IMR-90 (cell line): ENCODE measurements around the gene NETO2. TPM values are rescaled to one million over a fixed set of nuclear protein-coding genes. Genes with fewer than 3 reads are reported as not detected.

Source experiments
- ATAC-seq: fragments of 200-7000 bp; cut with Tn5 transposase; 2 replicates; pipeline ENCODE4 v1.9.1; 2020; ENCODE audit warnings: low read depth, mild to moderate bottlenecking, moderate library complexity
- BruUV-seq: library from RNA; stranded (reverse); fragments of 400-500 nt; replicated peaks from 2 replicates; lab custom pipeline; 2021; lab: Mats Ljungman, UMichigan
- CTCF ChIA-PET: fragments of 300-600 bp; formaldehyde crosslinking; extraction: SDS; loops from one replicate; lab custom pipeline; 2021; ENCODE audit warnings: antibody characterized with exemption; lab: Yijun Ruan, JAX
- POLR2A ChIA-PET: fragments of 300-600 bp; sonication (Branson Sonifier 250); formaldehyde crosslinking; loops from one replicate; lab custom pipeline; 2022; ENCODE audit warnings: antibody characterized with exemption; ENCODE audit not compliant: unreplicated experiment; lab: Charles Lee
- DNase-seq: peaks from one replicate; pipeline ENCODE4 v3.0.0; 2013
- H2AFZ ChIP-seq: replicated peaks from 2 replicates; pipeline ENCODE3; 2013; ENCODE audit warnings: low read length, mild to moderate bottlenecking; ENCODE audit not compliant: poor library complexity
- H2AK5ac ChIP-seq: 2 replicates; pipeline ENCODE4 v1.6.1; 2013; ENCODE audit warnings: low read depth, low read length, inconsistent platforms
- H2AK9ac ChIP-seq: replicated peaks from 2 replicates; pipeline ENCODE3; 2013; ENCODE audit warnings: mild to moderate bottlenecking, low read depth, low read length, moderate library complexity; ENCODE audit not compliant: poor library complexity
- H2BK120ac ChIP-seq: 2 replicates; pipeline ENCODE4 v1.6.1; 2013; ENCODE audit warnings: low read depth, low read length, inconsistent platforms
- H2BK15ac ChIP-seq: 3 replicates; pipeline ENCODE4 v1.6.1; 2013; ENCODE audit warnings: low read depth, low read length, inconsistent platforms
- H2BK20ac ChIP-seq: 2 replicates; pipeline ENCODE4 v1.6.1; 2013; ENCODE audit warnings: low read depth, mild to moderate bottlenecking, inconsistent platforms, low read length, moderate library complexity
- H2BK5ac ChIP-seq: 2 replicates; pipeline ENCODE4 v1.6.1; 2013; ENCODE audit warnings: mild to moderate bottlenecking, low read depth, low read length, inconsistent platforms; ENCODE audit not compliant: poor library complexity, severe bottlenecking
- H3K14ac ChIP-seq: replicated peaks from 2 replicates; pipeline ENCODE4 v1.6.1; 2013; ENCODE audit warnings: low read depth, low read length, inconsistent platforms
- H3K18ac ChIP-seq: 2 replicates; pipeline ENCODE4 v1.6.1; 2013; ENCODE audit warnings: low read depth, low read length, control low read depth
- H3K23ac ChIP-seq: 2 replicates; pipeline ENCODE4 v1.6.1; 2013; ENCODE audit warnings: low read depth, low read length, inconsistent platforms
- H3K27ac ChIP-seq: 2 replicates; pipeline ENCODE4 v1.5.1; 2013; ENCODE audit warnings: mild to moderate bottlenecking, control low read depth, low read length; ENCODE audit not compliant: insufficient read depth
- H3K27me3 ChIP-seq: 2 replicates; pipeline ENCODE4 v1.6.1; 2013; ENCODE audit warnings: low read length; ENCODE audit not compliant: control insufficient read depth, insufficient read depth
- H3K36me3 ChIP-seq: 2 replicates; pipeline ENCODE4 v1.6.1; 2013; ENCODE audit warnings: low read length, mixed read lengths; ENCODE audit not compliant: control insufficient read depth, insufficient read depth
- H3K4ac ChIP-seq: 2 replicates; pipeline ENCODE4 v1.6.1; 2013; ENCODE audit warnings: low read depth, low read length, inconsistent platforms
- H3K4me1 ChIP-seq: 2 replicates; pipeline ENCODE4 v1.6.1; 2013; ENCODE audit warnings: low read length, mixed read lengths; ENCODE audit not compliant: control insufficient read depth, insufficient read depth
- H3K4me2 ChIP-seq: 2 replicates; pipeline ENCODE4 v1.6.1; 2013; ENCODE audit warnings: low read depth, mild to moderate bottlenecking, control low read depth, low read length, moderate library complexity
- H3K4me3 ChIP-seq: 2 replicates; pipeline ENCODE4 v1.5.1; 2013; ENCODE audit warnings: low read depth, mild to moderate bottlenecking, control low read depth, low read length, moderate library complexity; ENCODE audit not compliant: insufficient read depth
- H3K56ac ChIP-seq: 2 replicates; pipeline ENCODE4 v1.6.1; 2013; ENCODE audit warnings: low read length, inconsistent platforms; ENCODE audit not compliant: insufficient read depth; ENCODE audit errors: extremely low read depth
- H3K79me1 ChIP-seq, 2 experiments: 2 replicates each; pipeline ENCODE4 v1.6.1; 2013; ENCODE audit warnings: low read length in 2 of 2, inconsistent platforms in 1 of 2, low read depth in 1 of 2
- H3K9ac ChIP-seq: 2 replicates; pipeline ENCODE4 v1.6.1; 2013; ENCODE audit warnings: low read depth, low read length, control low read depth
- H3K9me1 ChIP-seq: 2 replicates; pipeline ENCODE4 v1.6.1; 2013; ENCODE audit warnings: low read length, inconsistent platforms; ENCODE audit not compliant: insufficient read depth
- H3K9me3 ChIP-seq: 2 replicates; pipeline ENCODE4 v1.6.1; 2013; ENCODE audit warnings: low read length; ENCODE audit not compliant: control insufficient read depth, insufficient read depth
- H4K20me1 ChIP-seq: 2 replicates; pipeline ENCODE4 v1.6.1; 2013; ENCODE audit warnings: low read length, inconsistent platforms; ENCODE audit not compliant: insufficient read depth
- H4K5ac ChIP-seq: 2 replicates; pipeline ENCODE4 v1.6.1; 2013; ENCODE audit warnings: mild to moderate bottlenecking, low read depth, low read length, control low read depth
- H4K8ac ChIP-seq, 2 experiments: 2 replicates each; pipeline ENCODE4 v1.6.1; 2013; ENCODE audit warnings: low read depth in 2 of 2, low read length in 2 of 2, control low read depth in 1 of 2, inconsistent platforms in 1 of 2
- H4K91ac ChIP-seq: 2 replicates; pipeline ENCODE4 v1.6.1; 2013; ENCODE audit warnings: low read depth, low read length, inconsistent platforms; ENCODE audit not compliant: insufficient read depth
- BHLHE40 ChIP-seq: fragments of 150-350 bp; IDR thresholded peaks from 2 replicates; pipeline ENCODE4 v1.6.1; 2016; ENCODE audit warnings: mild to moderate bottlenecking, low read depth, low read length
- CEBPB ChIP-seq: IDR thresholded peaks from 2 replicates; pipeline ENCODE4 v1.6.1; 2012; ENCODE audit warnings: low read depth, low read length, improper control_type of control experiment
- CHD1 ChIP-seq: IDR thresholded peaks from 2 replicates; pipeline ENCODE4 v1.6.1; 2012; ENCODE audit warnings: low read depth, low read length, improper control_type of control experiment
- ELK1 ChIP-seq: fragments of 150-350 bp; IDR thresholded peaks from 2 replicates; pipeline ENCODE4 v1.6.1; 2016; ENCODE audit warnings: low read depth, mild to moderate bottlenecking, low read length, moderate library complexity, borderline replicate concordance
- FOS ChIP-seq: fragments of 150-350 bp; IDR thresholded peaks from 2 replicates; pipeline ENCODE4 v1.6.1; 2016; ENCODE audit warnings: low read depth, low read length
- MAFK ChIP-seq: IDR thresholded peaks from 2 replicates; pipeline ENCODE4 v1.6.1; 2012; ENCODE audit warnings: low read depth, low read length, improper control_type of control experiment
- MAZ ChIP-seq: IDR thresholded peaks from 2 replicates; pipeline ENCODE4 v1.6.1; 2012; ENCODE audit warnings: low read depth, mild to moderate bottlenecking, low read length, improper control_type of control experiment, moderate library complexity, borderline replicate concordance
- NFE2L2 ChIP-seq: fragments of 150-350 bp; IDR thresholded peaks from 2 replicates; pipeline ENCODE4 v1.6.1; 2016; ENCODE audit warnings: low read depth, mild to moderate bottlenecking, low read length
- RCOR1 ChIP-seq: IDR thresholded peaks from 2 replicates; pipeline ENCODE4 v1.6.1; 2012; ENCODE audit warnings: mild to moderate bottlenecking, low read length, improper control_type of control experiment; ENCODE audit not compliant: insufficient replicate concordance
- USF2 ChIP-seq: fragments of 150-350 bp; IDR thresholded peaks from 2 replicates; pipeline ENCODE4 v1.6.1; 2017; ENCODE audit warnings: mild to moderate bottlenecking, antibody characterized with exemption, low read length, low read depth
- WGBS, 2 experiments: methylation state at CpG; one replicate each; pipeline versions ENCODE4 v1.1.5 to v1.1.7; 2013; ENCODE audit warnings: missing lambda C conversion rate in 2 of 2; ENCODE audit not compliant: insufficient read length in 1 of 2; ENCODE audit errors: extremely low coverage in 2 of 2; 5-methylcytosine and 5-hydroxymethylcytosine counted together
- dilution Hi-C: fragments of 300-500 bp; cut with HindIII; formaldehyde crosslinking; loops from one replicate; pipeline ENCODE4 v1.14.3; 2018; ENCODE audit warnings: low sequenced_read_pairs; ENCODE audit not compliant: unreplicated experiment
- in situ Hi-C: fragments of 300-500 bp; cut with MboI; formaldehyde crosslinking; loops from 3 replicates; pipeline ENCODE4 v1.14.3; 2019; ENCODE audit warnings: low sequenced_read_pairs, inconsistent platforms, mixed read lengths
- intact Hi-C: fragments of 100-400 bp; cut with micrococcal nuclease; formaldehyde crosslinking; loops from 2 replicates; pipeline ENCODE4 v1.10.0; 2022
- polyA plus RNA-seq, 3 experiments: library from polyadenylated mRNA; depleted of rRNA; stranded (reverse); fragments of >200 nt; gene quantifications; 2 replicates each; pipeline ENCODE4 v1.2.3, GENCODE V29; 2012; ENCODE audit warnings: low replicate concordance in 1 of 3
- total RNA-seq: library from RNA; depleted of rRNA; stranded (reverse); fragments of >200 nt; gene quantifications from 2 replicates; pipeline ENCODE4 v1.2.3, GENCODE V29; 2012

NETO2 gene
- total and polyA plus RNA-seq, 2 of the 4 experiments (the other 2 are of a cell fraction) = 38.5 to 39.3 TPM

- no peak overlapping the region for H3K4ac ChIP-seq
- WGBS, 2 experiments = 86% methylated on average over 1 of the region's 2 CpGs; no CpG with 5 or more reads in 1 of the 2 experiments
- no peak overlapping the region for H2BK5ac ChIP-seq
- no peak overlapping the region for H3K18ac ChIP-seq
- ChIA-PET CTCF (interaction anchor here (1.5 kb wide), 1 partner anchor 28 kb away, joined by 4 read pairs; no protein-coding TSS in a partner anchor), POLR2A (no interaction called here)
- no peak overlapping the region for H4K8ac ChIP-seq
- H3K9me1 ChIP-seq = 0 out of 2 replicates have a peak, but pooled peaks cover 1% of the 10 kb centered on the region
- H2AK5ac ChIP-seq = no peak overlapping the region
- H3K4me2 ChIP-seq = no peak overlapping the region
- no peak overlapping the region for H2BK15ac ChIP-seq
- no peak overlapping the region for H3K23ac ChIP-seq
- in situ Hi-C loops = no loop called here
- TF ChIP-seq MAZ (no peak), CHD1 (no peak), USF2 (no peak), ELK1 (no peak), CEBPB (no peak), MAFK (no peak), RCOR1 (no peak), FOS (no peak), NFE2L2 (no peak), BHLHE40 (no peak)
- H3K36me3 ChIP-seq = no peaks in the 10 kb centered on the region; the same call in 1 of the 2 replicates
- no peak overlapping the region for H4K91ac ChIP-seq
- no peaks in the 10 kb centered on the region for H3K4me1 ChIP-seq
- no TSS peak for BruUV-seq
- no peaks in the 10 kb centered on the region for H3K27me3 ChIP-seq
- DNase-seq (no peak), ATAC-seq (no peak)
- H3K4me3 ChIP-seq = no peak overlapping the region
- intact Hi-C loops = no loop called here
- H2AFZ ChIP-seq = no peak overlapping the region
- H3K27ac ChIP-seq = no peak overlapping the region
- H3K9me3 ChIP-seq = no peaks in the 10 kb centered on the region
- no peak overlapping the region for H2AK9ac ChIP-seq
- no peak overlapping the region for H2BK120ac ChIP-seq
- H3K79me1 ChIP-seq = no peaks in the 10 kb centered on the region
- H4K20me1 ChIP-seq = no peaks in the 10 kb centered on the region
- no peak overlapping the region for H3K9ac ChIP-seq
- dilution Hi-C loops = no loop called here
- H4K5ac ChIP-seq = no peak overlapping the region
- H2BK20ac ChIP-seq = no peak overlapping the region
- H3K14ac ChIP-seq = no peak overlapping the region
- no peak overlapping the region for H3K56ac ChIP-seq
Measured at GRCh38 chr16:47113130-47113529, 30.6 kb downstream of the NETO2 start.
